GM12801 (cell line): Measurements from ENCODE around the gene DDX5.

ENCODE experiments used
- CTCF ChIP-seq: IDR thresholded peaks from one replicate; pipeline ENCODE4 v1.5.1; 2011; ENCODE audit warnings: control low read depth; ENCODE audit not compliant: insufficient read length; ENCODE audit errors: extremely low read depth

Gene DDX5

GRCh38 chr17:64466019-64466735, 39.9 kb downstream of the DDX5 start:
- no peak for TF ChIP-seq CTCF

GRCh38 chr17:64461788-64462187, 44.3 kb downstream of the DDX5 start:
- TF ChIP-seq CTCF, result no peak

- no peak for TF ChIP-seq CTCF
Observed at GRCh38 chr17:64460955-64461354, 45.1 kb downstream of the DDX5 start.

GRCh38 chr17:64459284-64459747, 46.8 kb downstream of the DDX5 start:
- TF ChIP-seq CTCF, result no peak

GRCh38 chr17:64458756-64459155, 47.3 kb downstream of the DDX5 start:
- TF ChIP-seq CTCF, result no peak

GRCh38 chr17:64457156-64457555, 48.9 kb downstream of the DDX5 start:
- TF ChIP-seq CTCF, result no peak

GRCh38 chr17:64455993-64456885, 49.9 kb downstream of the DDX5 start:
- no peak for TF ChIP-seq CTCF
